ENCODE results near the gene FBXO24.

GRCh38 chr7:100629117-100629716 lies 43.1 kb downstream of the FBXO24 start:
- TF ChIP-seq EZH2 (IDR thresholded peaks at IDR 0.05; ENCODE audit: borderline replicate concordance, low read depth, low read length, poor library complexity, severe bottlenecking) = no peak
- TF ChIP-seq CTCF (conservative IDR thresholded peaks at IDR 0.05; ENCODE audit: low read depth, low read length) = peak; percentile 49
